DOHH2 (cell line): ENCODE measurements around the gene TRMT11.

ENCODE experiments used
- H3F3A ChIP-seq: fragments of 200-600 bp; sonication (generic), shearing (Covaris generic); 2 replicates; pipeline ENCODE4 v1.6.0; 2016; ENCODE audit warnings: antibody characterized with exemption, mild to moderate bottlenecking; ENCODE audit not compliant: control insufficient read depth, insufficient read depth
- H3K27ac ChIP-seq: fragments of 200-600 bp; sonication (generic); 2 replicates; pipeline ENCODE4 v1.5.1; 2014; ENCODE audit warnings: low read depth, mild to moderate bottlenecking, low read length, moderate library complexity
- H3K27me3 ChIP-seq: fragments of 200-600 bp; sonication (generic); 2 replicates; pipeline ENCODE4 v1.6.1; 2014; ENCODE audit warnings: mild to moderate bottlenecking, low read length, mixed read lengths; ENCODE audit not compliant: control insufficient read depth
- H3K36me3 ChIP-seq: fragments of 200-600 bp; sonication (generic); 2 replicates; pipeline ENCODE4 v1.6.1; 2014; ENCODE audit warnings: mild to moderate bottlenecking, low read length, moderate library complexity, mixed read lengths; ENCODE audit not compliant: control insufficient read depth
- H3K4me1 ChIP-seq: fragments of 200-600 bp; sonication (generic); 2 replicates; pipeline ENCODE4 v1.6.1; 2014; ENCODE audit warnings: mild to moderate bottlenecking, low read length, mixed read lengths; ENCODE audit not compliant: control insufficient read depth
- H3K4me2 ChIP-seq: fragments of 200-600 bp; sonication (generic); 2 replicates; pipeline ENCODE4 v1.6.0; 2014; ENCODE audit warnings: mild to moderate bottlenecking, low read length, moderate library complexity
- H3K4me3 ChIP-seq: fragments of 200-600 bp; sonication (generic); 2 replicates; pipeline ENCODE4 v1.5.1; 2014; ENCODE audit warnings: mild to moderate bottlenecking, low read length, mixed read lengths
- H3K79me2 ChIP-seq: fragments of 200-600 bp; sonication (generic); 2 replicates; pipeline ENCODE4 v1.6.1; 2014; ENCODE audit warnings: mild to moderate bottlenecking, low read length, mixed read lengths; ENCODE audit not compliant: control insufficient read depth
- H3K9me2 ChIP-seq: fragments of 200-600 bp; sonication (generic); replicated peaks from 2 replicates; pipeline ENCODE4 v1.6.1; 2014; ENCODE audit warnings: mild to moderate bottlenecking, low read length, mixed read lengths; ENCODE audit not compliant: control insufficient read depth
- H3K9me3 ChIP-seq: fragments of 200-600 bp; sonication (generic); 2 replicates; pipeline ENCODE4 v1.6.1; 2014; ENCODE audit warnings: antibody characterized with exemption, low read length, mixed read lengths; ENCODE audit not compliant: control insufficient read depth, insufficient read depth
- H4K20me1 ChIP-seq: fragments of 200-600 bp; sonication (generic); 2 replicates; pipeline ENCODE4 v1.6.0; 2014; ENCODE audit warnings: low read depth, mild to moderate bottlenecking, antibody characterized with exemption, low read length, moderate library complexity; ENCODE audit not compliant: control insufficient read depth, insufficient read depth
- CTCF ChIP-seq: fragments of 200-600 bp; sonication (generic); IDR thresholded peaks from one replicate; pipeline ENCODE4 v1.5.1; 2014; ENCODE audit warnings: antibody characterized with exemption, mild to moderate bottlenecking, low read depth, low read length; ENCODE audit not compliant: poor library complexity, severe bottlenecking
- EZH2phosphoT487 ChIP-seq: fragments of 200-600 bp; sonication (generic); IDR thresholded peaks from 2 replicates; pipeline ENCODE4 v1.6.1; 2017; ENCODE audit warnings: borderline replicate concordance, mild to moderate bottlenecking, antibody characterized with exemption, low read length, moderate library complexity, mixed read lengths

The TRMT11 gene

DNA sequence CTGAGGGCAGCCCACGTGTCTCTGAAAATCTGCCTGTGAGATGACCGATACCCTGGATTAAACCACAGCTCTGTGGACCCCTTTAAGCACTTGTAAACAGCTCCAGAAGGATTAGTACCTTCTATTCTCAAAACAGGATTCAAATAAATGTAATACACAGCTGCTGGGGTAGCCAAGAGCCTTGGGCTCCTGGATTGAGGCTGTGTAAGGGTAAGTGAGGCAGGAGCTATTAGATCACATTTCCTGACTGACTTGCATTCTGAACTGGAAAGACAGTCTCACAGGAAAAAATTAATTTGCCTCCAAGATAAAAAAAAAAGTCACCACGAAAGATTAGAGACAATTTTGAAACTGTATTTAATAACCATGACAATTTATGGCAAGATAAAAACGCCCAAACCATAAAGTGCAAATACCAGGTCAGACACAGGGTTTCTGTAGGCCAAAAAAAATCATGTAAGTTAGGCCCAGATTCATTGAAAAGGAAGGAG lies 78.0 kb downstream of the TRMT11 start:
- Histone ChIP-seq H3K9me3 (no peaks in the 10 kb centered on the region), H3K36me3 (no peaks in the 10 kb centered on the region), H3K4me1 (no peaks in the 10 kb centered on the region), H4K20me1 (no peaks in the 10 kb centered on the region), H3K4me3 (no peak overlapping the region), H3K27ac (no peak overlapping the region), H3K79me2 (no peaks in the 10 kb centered on the region), H3K27me3 (no peaks in the 10 kb centered on the region), H3K9me2 (no peaks in the 10 kb centered on the region), H3K4me2 (no peak overlapping the region), H3F3A (no peaks in the 10 kb centered on the region)
- TF ChIP-seq EZH2phosphoT487 (no peak), CTCF (no peak)

DNA sequence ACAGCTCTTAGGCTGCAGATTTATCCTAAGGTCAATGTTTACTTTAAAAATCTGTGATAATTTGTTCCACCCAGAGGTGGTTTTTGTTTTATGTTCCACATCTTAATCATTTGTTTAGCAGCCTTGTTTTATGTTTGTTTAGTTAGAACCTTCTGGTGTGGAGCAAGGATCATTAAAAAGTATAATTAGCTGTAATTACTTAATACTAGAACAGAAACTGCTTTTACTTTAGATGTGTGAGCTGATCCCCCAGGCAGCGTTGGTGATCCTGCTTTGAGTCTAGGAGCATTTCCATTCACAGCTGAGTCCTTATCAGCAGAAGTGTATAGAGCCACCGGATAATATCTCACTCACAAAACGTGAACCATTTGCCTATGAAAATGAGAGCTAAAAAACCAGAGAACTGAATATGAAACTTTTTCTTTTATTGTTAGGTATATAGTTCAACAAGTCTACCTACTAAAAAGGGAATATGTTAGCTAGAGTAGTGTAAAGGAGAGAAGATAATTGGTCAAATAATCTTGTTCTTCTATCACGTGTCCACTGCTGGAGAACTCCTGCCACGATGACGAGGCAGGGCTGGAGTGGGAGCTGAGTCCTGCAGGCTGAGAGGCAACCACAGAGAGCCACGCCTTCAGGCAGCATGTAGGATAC lies 78.5 kb downstream of the TRMT11 start:
- no peak for TF ChIP-seq EZH2phosphoT487
- no peak for TF ChIP-seq CTCF
- H3K4me3 ChIP-seq, result no peak overlapping the region
- no peaks in the 10 kb centered on the region for H3K9me3 ChIP-seq
- H3K4me2 ChIP-seq, result no peak overlapping the region
- H3K27ac ChIP-seq, result no peak overlapping the region
- no peaks in the 10 kb centered on the region for H3K9me2 ChIP-seq
- no peaks in the 10 kb centered on the region for H3K79me2 ChIP-seq
- H3F3A ChIP-seq, result no peaks in the 10 kb centered on the region
- no peaks in the 10 kb centered on the region for H3K27me3 ChIP-seq
- no peaks in the 10 kb centered on the region for H3K4me1 ChIP-seq
- no peaks in the 10 kb centered on the region for H3K36me3 ChIP-seq
- H4K20me1 ChIP-seq, result no peaks in the 10 kb centered on the region

DNA sequence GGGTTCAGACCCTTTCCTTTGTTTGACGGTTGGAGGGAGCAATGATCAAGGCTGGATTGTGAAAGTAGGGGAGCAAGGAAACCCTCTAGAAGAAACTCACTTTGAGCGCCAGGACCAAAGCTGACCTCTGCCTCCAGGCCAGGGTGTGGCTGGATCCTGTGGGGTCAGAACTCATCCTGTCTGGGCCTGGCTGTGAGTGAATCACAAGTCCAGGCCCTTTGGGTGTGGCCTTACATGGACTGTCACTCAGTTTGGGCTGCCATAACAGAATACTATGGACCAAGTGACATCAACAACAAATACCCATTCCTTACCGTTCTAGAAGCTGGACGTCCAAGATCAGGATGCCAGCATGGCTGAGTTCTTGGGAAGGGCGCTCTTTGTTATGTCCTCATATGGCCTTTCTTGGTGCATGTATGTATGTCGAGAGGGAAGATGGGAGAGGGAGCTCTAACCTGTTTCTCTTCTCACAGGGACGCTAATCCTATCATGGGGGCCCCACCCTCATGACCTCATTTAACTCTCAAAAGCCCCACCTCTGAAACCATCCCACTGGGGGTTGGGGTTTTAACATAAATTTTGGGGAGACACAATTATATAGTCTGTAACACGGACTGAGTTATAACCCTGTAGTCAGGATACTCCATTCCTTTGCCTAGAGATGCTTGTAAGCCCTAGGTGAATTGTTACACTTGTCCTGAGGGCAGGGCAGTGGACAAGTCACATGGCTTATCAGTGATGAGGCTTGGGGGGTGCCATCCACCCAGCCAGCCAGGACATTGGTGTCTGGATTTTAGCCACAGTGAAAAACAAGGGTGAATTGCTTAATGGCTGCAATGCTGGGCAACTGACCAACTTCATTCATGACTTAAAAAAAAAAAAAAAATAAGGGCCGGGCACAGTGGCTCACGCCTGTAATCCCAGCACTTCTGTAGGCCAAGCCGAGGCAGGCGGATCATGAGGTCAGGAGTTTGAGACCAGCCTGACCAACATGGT lies 80.0 kb downstream of the TRMT11 start:
- Histone ChIP-seq H3K4me1 (no peaks in the 10 kb centered on the region), H3K9me2 (no peaks in the 10 kb centered on the region), H3K9me3 (no peaks in the 10 kb centered on the region), H3K27ac (no peak overlapping the region), H3K36me3 (no peaks in the 10 kb centered on the region), H3K4me3 (no peak overlapping the region), H4K20me1 (no peaks in the 10 kb centered on the region), H3K79me2 (no peaks in the 10 kb centered on the region), H3K4me2 (no peak overlapping the region), H3K27me3 (no peaks in the 10 kb centered on the region), H3F3A (no peaks in the 10 kb centered on the region)
- TF ChIP-seq CTCF (no peak), EZH2phosphoT487 (no peak)
